ENCODE measurements around the gene BBS7.

The BBS7 gene

DNA sequence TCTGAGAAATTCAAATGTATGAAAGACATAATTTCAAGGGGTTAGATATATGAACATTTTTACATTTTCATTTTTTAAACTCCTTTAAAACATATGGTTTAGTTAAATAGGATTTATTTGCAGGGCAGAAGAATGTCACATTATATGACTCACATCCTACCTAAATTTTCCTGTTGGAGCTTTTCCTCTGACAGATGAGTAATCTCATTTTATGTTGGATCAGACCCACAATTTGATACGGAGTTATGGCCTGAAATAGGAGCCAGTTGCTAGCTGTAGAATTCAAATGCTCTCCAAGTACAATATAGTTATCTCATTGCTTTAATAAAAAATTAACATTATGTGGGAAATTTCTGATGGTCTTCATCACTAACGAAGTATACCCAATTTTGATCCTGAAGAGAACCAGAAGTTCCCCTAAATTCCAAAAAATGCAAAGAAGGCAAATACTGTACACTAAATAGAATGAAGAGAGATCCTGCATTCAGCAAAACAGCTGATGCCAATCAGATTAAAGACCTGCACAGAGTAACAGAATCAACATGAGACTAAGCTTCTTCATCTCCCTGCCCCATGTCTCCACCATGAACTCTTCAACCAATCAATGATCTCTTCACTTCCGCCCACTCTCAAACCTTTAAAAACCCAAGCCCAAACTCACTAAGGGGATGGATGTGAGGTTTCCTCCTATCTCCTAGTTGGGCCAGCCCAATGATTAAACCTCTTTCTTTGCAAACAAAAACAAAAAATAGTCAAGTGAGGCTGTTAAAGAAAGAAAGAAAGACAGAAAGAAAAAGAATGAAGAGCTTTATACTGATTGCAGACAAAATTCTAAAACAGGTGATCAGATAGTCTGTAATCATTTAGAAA lies 80.1 kb downstream of the BBS7 start:
- no peak for DNase-seq

DNA sequence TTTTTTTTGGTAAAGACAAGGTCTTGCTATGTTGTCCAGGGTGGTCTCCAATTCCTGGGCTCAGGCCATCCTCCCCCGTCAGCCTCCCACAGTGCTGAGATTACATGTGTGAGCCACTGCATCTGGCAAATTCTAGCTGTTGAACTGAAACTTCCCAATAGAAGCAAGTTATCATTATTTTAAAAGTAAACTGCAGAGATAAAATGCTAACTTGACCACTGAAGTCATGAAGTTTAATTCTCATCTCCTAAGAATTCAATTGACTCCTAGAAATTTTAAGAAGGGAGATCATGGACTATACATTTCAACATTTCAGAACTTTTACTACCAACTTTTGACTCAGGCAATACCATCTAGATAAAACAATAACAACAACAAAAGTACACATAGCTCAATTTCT lies 80.8 kb downstream of the BBS7 start:
- no peak for DNase-seq

GRCh38 chr4:121788896-121789295 lies 81.4 kb downstream of the BBS7 start:
- no peak for DNase-seq

- no peak for DNase-seq
Measured at GRCh38 chr4:121786221-121786620, 84.1 kb downstream of the BBS7 start.

- DNase-seq, result no peak
Measured at GRCh38 chr4:121785479-121785878, 84.8 kb downstream of the BBS7 start.

DNA sequence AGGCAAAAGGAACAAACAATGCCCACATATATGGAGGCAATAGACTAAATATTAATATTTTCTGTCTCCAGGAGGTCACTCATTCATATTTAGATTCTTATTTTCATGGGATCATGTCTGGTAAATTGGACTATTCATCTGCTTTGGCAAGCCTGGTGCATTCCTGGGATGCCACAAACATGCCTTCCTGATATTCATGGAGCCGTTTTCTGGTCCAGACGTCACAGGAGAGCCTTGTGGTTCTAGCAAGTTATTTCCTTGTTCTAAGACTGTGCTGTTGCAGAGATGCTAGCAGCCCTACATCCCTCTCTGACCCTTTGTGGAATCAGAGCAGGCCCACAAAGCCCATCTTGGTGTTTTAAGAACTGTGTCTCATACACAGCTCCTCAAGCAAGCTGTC lies 85.3 kb downstream of the BBS7 start:
- no peak for DNase-seq

GRCh38 chr4:121784401-121784800 lies 85.9 kb downstream of the BBS7 start:
- no peak for DNase-seq

DNA sequence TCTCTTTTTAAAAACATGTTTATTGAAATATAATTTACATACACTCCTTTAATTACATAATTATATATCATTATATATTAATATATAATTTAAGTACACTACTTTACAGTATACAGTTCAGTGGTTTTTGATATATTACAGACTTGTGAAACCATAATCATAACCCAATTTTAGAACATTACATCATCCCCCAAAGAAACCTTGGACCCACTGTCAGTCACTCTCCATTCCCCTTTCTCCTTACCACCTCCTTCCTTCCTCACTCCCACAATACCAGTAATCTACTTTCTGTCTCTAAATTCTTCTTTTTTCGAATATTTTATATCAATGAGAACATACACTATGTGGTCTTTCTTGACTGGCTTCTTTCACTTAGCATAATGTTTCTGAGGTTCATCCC lies 87.1 kb downstream of the BBS7 start:
- DNase-seq, result no peak

DNA sequence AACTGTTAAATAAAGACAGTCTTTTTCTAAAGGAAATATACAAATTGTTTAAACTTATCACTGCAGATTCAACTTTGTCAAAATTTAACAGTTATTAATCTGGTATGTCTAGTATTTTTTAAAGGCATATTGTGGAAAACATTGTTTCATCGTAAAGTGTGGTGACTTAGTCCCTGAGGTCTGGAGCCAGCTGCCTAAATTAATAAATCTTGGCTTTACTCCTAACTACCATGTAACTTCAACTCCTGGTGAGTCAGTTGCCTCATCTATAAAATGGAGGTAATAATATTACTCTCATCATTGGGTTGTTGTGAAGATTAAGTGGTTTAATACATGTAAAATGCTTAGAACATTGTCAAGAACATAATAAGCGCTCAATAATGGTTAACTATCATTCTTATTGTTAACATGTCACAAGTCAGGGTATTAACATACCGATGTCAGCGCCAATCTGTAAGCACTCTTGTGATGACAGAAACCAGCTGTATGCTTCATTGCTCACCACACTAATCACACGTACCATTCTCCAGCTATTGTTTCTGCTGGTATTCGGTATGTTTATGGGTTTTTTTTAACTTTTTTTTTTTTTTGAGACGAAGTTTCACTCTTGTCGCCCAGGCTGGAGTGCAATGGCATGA lies 91.2 kb downstream of the BBS7 start:
- DNase-seq, result no peak

DNA sequence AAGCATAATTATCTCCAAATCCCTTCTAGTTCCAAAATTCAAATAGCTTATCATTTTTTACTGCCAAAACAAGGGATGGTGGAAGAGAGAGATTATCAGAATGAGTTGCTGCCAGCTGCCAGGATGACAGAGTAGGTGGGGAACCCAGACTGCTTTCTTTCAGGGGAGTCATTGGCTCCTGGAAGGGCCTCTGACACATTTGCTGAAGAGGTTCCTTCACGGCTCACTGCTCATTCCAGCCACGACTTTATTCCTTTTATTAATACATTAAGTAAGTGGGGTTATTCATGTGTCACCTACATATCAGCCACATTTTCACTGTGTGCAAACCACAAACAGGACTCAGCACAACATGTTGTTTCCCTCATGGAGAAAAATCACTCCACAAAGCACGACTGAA lies 92.6 kb downstream of the BBS7 start:
- DNase-seq, result no peak

- no peak for DNase-seq
Measured at GRCh38 chr4:121776610-121777401, 93.5 kb downstream of the BBS7 start.
